Nasal cavity respiratory epithelium epithelial cell of viscerocranial mucosa (primary cell): ENCODE data around the gene SEPHS1. TPM values are rescaled to one million over a fixed set of nuclear protein-coding genes. Genes with fewer than 3 reads are reported as not detected.

Experiments used
- total RNA-seq: library from RNA; depleted of rRNA; stranded (reverse); fragments of >200 nt; gene quantifications from 2 replicates; pipeline ENCODE4 v1.2.3, GENCODE V29; 2014

SEPHS1 gene, protein sequence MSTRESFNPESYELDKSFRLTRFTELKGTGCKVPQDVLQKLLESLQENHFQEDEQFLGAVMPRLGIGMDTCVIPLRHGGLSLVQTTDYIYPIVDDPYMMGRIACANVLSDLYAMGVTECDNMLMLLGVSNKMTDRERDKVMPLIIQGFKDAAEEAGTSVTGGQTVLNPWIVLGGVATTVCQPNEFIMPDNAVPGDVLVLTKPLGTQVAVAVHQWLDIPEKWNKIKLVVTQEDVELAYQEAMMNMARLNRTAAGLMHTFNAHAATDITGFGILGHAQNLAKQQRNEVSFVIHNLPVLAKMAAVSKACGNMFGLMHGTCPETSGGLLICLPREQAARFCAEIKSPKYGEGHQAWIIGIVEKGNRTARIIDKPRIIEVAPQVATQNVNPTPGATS
- total RNA-seq: 21.9 and 34.8 TPM in 2 replicates

GRCh38 chr10:13348216-13349017 lies at the start of gene SEPHS1:
Gene SEPHS1 (minus strand): TSS chr10:13348293. CDS start chr10:13344950, 3,343 bp downstream.

GRCh38 chr10:13299437-13300287 lies 48.4 kb downstream of the SEPHS1 start, which contains the start of gene PHYH:
Gene PHYH (minus strand): TSS chr10:13300064. CDS start chr10:13300042, 22 bp downstream.

Other genes with a start within 250 kb of the SEPHS1 start
- 74.5 and 190 TPM in 2 replicates for gene OPTN, start 248.1 kb downstream of the SEPHS1 start, total RNA-seq
- 0.21 and 0.34 TPM in 2 replicates for gene MCM10, start 186.7 kb downstream of the SEPHS1 start, total RNA-seq
- not detected in 2 replicates for gene UCMA, start 113.9 kb downstream of the SEPHS1 start, total RNA-seq
- 7.9 and 11.6 TPM in 2 replicates for gene PHYH, start 48.2 kb downstream of the SEPHS1 start, total RNA-seq
- 1.4 and 10.3 TPM in 2 replicates for gene BEND7, start 180.7 kb upstream of the SEPHS1 start, total RNA-seq
- gene PRPF18, start 238.7 kb upstream of the SEPHS1 start, total RNA-seq: 43.7 and 46.8 TPM in 2 replicates